Measurements from ENCODE around the gene EXD3.

The EXD3 gene

DNA sequence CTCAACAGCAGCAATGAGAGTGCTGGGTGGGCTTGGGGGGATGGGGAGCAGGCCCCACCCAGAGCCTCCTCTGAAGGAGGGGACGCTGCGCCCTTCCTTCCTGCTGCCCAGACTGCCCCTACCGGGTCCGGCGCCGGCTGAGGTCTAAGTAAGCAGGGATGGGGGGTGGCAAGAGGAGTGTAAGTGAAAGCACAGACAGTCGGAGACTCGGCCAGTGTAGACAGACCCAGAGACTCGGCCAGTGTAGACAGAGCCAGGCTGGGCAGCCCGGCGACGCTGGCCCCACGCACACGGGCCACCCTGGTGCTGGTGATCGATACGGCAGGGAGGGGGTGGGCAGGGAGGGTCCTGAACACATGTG, 25.6 kb upstream of the EXD3 start:
- DNase-seq (ENCODE audit: low read depth in 1 of 2, low spot score in 1 of 2) = no peak

DNA sequence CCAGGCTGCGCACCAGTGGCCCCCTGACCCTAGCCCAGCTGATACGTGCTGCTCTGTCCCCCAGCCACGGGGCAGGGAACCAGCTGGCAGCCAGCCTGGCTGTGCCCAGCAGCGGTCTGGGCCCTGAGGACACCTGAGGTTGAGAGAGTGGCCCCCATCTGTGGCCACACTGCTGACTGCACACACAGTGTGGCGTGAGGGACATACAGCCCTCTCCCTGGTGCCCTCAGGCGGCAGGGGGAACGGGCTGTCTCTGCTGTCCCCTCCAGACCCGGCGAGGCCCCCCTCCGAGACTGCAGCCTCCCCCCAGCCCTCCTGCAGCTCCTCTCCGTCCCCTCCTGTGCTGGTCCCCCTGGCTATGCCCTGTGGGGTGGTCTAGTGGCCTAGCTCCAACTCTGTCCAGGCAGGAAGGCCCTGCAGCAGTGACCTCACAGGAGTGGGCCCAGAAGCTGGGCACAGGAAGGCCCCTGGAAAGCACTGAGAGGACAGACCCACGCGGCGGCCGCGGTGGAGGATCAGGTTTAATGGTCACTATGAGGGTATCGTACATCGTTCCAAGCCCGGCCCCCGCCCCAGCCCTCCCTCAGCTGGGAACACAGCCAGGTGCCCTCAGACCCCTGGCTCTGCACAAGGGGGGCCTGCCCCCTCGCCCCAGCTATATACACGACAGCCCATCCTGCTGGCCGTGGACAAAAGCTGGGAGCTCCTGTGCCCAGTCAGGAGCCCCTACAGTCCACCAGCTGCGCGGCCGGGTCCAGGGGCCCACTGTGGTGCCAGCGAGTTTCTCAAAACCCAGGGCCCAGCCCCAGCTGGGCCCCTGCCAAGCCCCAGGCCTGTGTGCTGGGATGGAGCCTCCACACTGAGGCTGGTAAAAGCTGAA, 25.0 kb upstream of the EXD3 start:
- no peak for DNase-seq (ENCODE audit: low read depth in 1 of 2, low spot score in 1 of 2)

DNA sequence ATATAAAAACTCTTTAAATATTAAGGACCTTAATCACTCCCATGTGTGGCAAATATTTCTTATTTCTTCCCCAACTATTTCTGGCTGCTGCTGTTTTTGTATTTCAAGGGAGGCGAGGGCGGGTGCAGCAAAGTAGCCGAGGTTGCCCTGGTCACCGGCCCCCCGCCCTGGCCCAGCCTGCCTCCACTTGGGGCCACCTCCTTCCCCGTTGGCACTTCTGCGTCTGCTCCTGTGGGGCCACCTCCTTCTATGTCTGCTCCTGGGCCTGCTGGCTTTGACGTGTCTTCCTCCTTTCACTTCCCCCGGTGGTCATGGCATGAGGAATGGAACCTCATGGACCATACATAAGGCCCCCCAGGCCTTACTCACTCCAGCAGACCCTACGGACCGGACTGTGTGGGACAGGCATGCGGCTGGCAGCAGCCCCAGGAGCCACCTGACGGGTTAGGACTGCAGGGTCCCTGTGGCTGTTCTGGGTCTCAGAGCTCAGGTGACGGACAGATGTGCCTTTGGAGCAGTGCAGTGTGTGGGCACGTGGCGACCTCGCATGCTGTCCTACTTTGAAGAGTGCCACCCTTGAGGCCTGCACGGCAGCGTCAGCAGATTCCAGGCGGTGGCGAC, 24.0 kb upstream of the EXD3 start:
- DNase-seq (ENCODE audit: low read depth in 1 of 2, low spot score in 1 of 2) = no peak

DNA sequence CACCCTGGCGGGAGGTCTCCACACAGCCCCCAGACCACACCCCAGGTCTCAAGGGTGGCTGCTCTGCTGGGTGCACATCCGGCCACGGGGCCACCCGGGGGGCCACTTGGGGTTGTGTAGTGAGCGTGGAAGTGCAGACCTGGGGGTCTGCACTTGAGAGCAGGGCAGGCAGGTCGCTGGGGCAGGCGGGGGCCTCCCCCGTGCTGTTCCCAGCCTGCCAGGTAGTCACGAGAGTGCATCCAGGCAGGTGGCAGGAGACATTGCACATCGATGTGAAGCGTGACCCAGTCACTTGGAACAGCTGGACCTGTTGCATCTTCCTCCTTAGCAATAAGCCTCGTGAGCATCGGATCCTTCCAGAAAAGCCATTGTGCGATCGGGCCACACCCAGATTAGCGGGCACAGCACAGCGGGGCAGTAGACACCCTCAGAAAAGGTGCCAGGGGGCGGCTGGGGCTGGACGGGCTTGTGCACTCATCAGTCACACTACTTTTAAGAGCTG, 23.0 kb upstream of the EXD3 start:
- no peak for DNase-seq (ENCODE audit: low read depth in 1 of 2, low spot score in 1 of 2)

DNA sequence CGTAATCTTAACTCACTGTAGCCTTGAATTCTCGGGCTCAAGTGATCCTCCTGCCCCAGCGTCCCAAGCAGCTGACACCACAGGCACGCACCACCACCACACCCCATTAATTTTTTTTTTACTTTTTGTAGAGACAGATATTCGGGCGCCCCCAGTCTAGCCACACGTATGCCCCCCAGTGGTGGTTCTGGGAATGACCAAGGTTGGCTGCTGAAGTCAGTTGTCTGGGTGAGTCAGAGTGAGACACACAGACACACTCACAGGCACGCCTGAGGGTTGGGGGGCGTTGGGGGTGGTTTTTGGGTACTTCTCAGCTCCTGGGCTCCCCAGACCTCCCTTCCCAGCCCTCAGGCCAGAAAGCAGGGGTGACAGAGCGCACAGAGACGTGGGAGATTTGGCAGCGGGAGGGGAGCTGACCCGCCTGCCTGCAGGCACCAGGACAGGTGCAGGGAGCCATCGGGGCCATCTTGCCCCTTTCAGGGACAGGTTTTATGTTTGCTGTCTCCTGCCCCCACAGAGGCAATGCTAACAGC, 22.4 kb upstream of the EXD3 start:
- peak; percentile 72 to 81 for DNase-seq (ENCODE audit: low read depth in 1 of 2, low spot score in 1 of 2)

DNA sequence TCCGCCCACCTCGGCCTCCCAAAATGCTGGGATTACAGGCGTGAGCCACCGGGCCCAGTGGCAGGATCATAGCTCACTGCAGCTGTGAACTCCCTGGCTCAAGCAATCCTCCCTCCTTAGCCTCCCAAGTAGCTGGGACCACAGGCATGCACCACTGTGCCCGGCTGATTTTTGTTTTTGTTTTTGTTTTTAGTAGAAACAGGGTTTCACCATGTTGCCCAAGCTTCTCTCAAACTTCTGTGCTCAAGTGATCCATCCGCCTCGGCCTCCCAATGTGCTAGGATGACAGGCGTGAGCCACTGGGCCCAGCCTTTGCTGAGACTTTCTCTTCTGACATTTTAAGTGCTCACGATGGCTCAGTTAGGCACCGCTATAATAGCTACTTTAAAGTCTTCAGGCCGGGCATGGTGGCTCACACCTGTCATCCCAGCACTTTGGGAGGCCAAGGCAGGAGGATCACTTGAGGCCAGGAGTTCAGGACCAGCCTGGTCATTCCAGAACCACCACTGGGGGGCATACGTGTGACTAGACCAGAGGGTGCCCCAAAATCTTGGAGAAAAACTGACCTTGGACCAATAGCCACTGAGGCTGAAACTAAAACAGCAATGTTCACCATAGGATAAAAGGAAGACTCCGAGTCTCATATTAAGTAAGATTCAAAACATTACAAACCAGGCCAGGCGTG, 21.3 kb upstream of the EXD3 start:
- DNase-seq (ENCODE audit: low read depth in 1 of 2, low spot score in 1 of 2) = no peak

DNA sequence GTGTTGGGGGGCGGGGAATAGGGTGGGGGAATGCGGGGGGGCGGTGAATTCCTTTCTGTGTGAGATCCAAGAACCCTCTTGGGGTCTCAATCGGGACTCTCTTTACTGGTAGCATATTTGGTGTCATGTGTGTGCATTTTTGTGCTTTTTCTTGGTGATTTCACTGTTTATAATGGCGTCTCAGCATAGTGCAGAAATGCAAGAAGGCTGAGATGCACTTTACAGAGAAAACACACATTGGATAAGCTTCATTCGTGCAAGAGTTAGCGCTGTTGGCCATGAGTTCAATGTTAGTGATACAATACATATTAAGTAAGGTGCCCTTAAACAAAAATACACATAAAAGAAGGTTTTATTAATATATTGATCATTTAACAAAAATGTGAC, 19.0 kb upstream of the EXD3 start:
- DNase-seq (ENCODE audit: low read depth in 1 of 2, low spot score in 1 of 2) = no peak

DNA sequence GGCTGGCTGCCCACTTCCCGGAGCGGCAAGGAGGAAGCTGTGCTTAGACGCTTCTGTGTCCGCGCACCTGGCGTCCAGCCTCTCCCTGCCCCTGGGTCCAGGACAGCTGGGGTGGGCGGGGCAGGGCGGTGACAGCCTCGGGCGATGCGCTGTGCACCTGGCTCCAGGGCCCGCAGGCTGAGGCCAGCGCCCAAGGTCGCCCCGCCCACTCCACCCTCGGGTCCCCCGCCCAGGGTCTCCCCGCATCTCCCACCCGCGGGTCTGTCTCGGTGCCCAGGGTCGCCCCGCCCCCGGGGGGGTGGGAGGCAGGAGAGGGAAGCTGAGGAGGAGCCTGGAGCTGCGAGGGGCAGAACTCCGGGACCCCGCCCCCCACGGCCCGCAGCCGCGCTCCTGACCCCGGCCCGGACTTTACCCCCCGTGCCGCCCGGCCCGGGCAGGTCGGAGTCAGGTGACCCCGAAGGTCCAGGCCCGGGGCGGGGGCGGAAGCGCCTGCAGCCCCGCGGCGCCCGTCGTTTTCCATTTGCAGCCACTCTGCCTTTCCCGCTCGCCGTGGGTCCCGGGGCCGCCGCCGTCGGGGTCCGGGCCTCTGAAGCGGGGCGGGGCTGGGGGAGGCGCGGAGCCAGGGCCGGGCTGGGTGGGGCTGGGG, 18.4 kb upstream of the EXD3 start, which contains the start of gene ENTPD8:
ENTPD8 (minus strand) TSS at position 69 of the 646 bp plus-strand sequence. CDS start 3,072 bp downstream, outside the sequence.
- no peak for DNase-seq (ENCODE audit: low read depth in 1 of 2, low spot score in 1 of 2)

DNA sequence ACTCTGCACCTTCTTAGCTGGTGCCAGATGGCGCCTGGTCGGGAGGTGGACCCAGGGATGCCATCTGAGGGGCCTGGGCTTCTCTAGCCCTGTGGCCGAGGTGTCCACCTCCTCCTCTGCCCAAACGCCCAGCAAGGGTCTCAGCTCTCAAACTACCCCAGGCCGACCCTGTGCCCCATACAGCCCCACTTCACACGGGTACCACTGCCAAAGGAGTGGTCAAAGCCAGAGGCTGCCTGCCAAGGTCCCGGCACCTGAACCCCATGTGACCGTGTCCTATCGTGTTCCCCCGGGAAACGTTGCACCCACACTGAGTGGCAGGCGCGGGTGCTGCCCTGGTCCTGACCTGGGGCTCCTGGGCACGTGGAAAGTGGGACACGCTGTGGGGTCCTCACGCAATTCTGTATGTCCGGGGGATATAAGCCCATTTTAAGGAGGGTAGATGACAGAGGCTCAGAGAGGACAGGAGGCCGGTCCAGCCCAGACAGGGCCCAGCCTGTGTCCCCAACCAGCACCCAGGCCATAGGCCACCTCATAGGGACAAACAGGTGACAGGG, 16.3 kb upstream of the EXD3 start:
- DNase-seq (ENCODE audit: low read depth in 1 of 2, low spot score in 1 of 2) = no peak

DNA sequence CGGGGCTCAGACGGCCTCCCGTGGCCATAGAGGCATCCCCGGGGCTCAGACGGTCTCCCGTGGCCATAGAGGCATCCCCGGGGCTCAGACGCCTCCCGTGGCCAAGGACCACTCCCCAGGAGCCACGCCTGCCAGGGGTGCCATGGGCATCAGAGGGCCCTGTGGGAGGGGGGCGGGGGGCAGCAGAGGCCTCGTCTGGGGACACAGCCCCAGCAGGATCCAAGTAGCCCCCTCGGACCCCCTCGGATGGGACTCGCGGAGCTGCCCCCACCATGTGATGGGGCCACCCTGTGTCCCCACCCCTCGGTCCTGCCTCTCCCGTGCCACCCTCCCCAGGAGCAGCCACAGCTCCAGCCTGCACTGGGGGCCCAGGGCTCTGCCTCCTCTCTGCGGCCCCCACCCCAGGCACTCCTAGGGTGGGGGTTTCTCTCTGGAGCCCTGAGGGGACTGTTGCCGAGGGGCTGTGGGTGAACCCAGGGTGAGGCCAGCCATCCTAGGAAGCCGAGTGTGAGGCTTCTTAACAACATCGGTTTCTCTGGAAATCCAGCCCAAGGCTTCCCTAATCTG, 15.7 kb upstream of the EXD3 start:
- DNase-seq (ENCODE audit: low read depth in 1 of 2, low spot score in 1 of 2) = no peak

DNA sequence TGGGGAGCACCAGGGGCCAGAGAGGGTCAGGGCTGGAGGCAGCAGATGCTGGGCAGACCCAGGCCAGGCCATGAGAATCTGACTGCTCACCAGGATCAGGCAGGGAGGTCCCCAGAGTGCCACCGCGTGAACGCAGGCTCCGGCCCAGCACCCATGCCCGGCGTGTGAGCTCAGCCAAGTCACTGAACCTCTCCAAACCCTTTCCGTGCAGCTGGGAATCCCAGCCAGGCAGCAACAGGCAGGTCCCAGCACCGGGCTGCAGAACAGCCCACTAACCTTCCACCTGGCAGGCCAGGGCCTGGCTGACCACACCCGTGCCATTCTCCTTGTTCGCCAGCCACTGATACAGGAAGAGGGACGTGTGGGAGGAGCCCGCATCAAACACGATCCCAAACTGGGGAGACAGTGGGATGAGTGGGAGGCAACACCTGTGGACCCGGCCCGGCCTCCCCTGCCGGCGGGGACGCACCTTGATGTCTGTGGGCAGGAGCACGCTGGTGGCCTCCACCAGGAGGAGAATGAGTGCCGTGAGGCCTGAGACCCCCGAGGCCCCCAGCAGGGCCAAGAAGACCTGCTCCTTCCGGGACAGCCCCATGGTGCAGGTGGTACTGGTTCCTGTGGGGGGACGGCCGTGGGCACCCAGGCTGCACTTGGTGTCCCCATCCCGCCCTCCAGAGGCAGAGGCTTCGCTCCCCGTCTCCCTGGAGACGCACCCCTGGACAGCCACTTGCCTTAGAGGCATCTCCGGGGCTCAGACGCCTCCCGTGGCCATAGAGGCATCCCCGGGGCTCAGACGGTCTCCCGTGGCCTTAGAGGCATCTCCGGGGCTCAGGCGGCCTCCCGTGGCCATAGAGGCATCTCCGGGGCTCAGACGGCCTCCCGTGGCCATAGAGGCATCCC, 15.0 kb upstream of the EXD3 start:
- no peak for DNase-seq (ENCODE audit: low read depth in 1 of 2, low spot score in 1 of 2)

DNA sequence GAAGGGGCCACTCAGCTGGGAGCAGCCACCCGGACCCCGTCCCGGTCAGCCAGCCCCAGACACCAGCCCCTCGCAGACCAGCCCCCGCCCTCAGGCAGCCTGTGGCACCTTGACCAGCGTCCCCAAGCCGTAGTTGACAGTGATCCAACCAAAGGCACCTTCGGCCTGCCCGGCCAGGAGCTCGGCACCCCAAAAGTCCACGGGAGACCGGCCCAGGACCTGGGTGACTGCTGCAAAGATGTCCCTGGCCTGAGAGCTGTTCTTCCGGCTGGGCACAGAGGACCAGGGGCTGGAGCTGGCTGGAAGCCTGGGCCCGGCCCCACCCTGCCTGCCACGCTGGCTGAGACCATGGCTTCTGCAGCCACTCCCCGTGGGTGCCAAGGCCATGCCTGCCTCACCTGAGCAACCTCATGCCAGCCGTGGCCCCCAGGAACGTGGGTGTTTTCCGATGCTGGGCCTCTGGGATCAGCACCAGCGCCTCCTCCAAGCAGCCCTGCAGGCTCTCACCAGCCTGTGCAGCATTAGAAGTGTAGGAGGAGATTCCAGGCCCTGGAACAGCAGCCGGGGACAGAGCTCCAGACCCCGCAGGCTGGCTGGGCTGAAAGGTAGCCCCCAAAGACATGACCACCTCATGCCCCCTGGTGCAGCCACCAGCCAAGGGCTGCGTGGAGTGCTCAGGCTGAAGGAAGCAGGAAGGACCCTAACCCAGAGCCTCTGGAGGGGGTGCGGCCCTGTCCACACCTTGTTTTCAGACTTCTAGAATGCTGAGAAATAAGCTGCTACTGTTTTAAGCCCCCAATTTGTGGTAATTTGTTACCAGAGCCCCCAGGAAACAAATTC, 14.0 kb upstream of the EXD3 start:
- no peak for DNase-seq (ENCODE audit: low read depth in 1 of 2, low spot score in 1 of 2)

DNA sequence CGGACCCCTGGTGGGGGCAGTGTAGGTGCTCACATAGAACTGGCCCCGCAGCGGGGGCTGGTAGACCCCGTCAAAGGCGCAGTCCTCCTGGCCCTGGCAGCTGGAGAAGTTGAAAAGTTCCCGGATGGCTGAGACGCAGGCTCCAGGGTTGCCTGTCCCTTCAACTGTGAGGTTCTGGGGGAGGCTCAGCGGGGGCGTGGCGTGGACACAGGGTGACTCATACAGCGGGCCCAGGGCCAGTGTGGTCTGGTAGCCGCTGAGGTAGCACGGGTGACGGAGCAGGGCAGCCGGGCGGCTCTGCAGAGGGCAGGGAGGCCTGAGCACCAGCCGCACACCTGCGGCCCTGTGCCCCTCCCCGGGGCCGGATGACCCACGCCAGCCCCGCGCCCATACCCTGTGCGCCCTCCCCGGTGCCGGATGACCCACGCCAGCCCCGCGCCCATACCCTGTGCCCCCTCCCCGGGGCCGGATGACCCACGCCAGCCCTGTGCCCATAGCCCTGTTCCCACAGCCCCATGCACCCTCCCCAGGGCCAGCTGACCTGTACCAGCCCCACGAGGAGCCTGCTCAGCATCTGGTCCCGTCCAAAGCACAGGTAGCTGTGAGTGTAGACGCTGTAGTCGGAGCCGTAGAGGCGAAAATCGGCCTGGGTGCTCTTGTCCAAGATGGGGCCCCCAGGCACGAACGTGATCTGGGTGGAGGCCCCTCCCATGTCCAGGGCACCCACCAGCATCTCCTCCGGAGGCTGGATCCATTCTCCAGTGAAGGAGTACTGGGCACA, 13.2 kb upstream of the EXD3 start:
- DNase-seq (ENCODE audit: low read depth in 1 of 2, low spot score in 1 of 2) = no peak

DNA sequence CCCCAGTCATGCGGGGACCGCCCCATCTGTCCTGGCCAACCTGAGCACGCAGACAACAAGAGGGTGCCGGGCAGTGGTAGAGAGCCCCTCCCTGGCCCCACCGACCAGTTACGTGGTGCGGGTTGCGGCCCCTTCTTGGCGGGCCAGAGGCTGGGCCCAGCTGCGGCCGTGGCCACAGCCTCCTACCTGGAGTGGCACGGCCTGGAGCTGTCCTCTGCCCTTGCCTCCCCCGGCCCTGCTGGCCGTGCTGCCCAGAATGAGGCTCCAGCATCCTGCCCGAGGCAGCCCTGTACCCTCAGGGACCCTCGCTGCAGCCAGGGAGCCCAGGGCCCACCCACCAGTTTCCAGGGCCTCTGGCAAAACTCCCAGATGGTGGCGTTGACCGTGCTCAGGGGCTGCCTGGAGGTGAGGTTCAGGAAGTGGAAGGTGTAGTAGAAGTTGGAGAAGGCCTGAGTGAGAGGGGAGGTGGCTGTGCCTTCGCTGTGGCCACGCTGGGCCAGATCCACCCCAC, 12.5 kb upstream of the EXD3 start:
- no peak for DNase-seq (ENCODE audit: low read depth in 1 of 2, low spot score in 1 of 2)

DNA sequence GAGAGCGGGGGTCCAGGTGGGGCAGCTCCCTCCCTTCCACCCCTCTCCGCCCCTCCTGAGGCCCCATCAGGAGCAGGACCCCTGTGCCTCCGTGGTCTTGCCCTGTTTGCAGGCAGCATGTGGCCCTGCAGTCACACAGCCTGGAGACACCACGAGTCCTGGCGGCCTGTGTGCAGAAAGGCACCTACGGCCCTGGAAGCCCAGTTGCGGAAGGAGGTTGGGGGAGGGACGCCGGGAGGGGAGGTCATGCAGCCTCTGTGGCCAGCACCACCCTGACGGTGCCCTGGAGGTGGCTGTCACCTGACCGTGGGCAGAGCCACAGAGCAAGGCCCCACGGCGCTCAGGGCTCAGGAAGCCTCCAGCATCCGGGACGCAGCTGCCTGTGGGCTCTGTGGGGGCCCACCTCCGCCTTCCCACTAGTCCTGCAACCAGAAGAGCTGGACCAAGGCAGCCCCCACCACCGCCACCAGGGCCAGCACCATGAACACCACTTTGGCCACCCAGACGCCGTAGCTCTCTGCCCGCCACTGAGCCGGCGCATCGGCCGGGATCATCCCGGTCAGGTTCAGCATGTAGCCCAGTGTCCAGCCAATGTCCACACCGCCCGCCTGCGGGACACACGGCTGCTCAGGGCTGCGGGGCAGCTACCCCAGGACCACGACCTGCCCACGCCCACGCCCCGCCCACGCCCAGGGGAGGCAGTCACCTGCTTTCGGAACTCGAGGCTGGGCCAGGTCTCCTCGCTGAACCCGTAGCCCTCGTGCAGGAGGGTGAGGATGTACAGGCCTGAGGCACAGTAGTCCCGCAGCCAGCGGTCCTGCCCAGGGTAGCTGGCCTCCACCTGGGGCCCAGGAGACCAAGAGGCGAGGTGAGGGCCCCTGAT, 11.8 kb upstream of the EXD3 start:
- no peak for DNase-seq (ENCODE audit: low read depth in 1 of 2, low spot score in 1 of 2)

DNA sequence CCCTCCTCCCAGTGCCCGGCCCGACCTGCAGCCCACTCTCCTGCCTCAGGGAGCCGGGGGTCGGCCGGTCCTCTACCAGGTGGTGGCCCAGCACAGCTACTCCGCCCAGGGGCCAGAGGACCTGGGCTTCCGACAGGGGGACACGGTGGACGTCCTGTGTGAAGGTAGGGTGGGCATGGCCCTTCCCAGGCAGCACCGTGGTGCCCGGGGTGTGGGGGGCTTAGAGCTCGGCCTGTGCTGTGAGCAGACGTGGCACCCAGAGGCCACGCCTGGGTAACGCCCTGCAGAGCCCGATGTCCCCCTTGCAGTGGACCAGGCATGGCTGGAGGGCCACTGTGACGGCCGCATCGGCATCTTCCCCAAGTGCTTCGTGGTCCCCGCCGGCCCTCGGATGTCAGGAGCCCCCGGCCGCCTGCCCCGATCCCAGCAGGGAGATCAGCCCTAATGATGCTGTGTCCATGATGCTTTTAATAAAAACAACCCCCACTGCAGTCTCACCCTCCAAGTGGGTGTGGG, 11.0 kb upstream of the EXD3 start:
- no peak for DNase-seq (ENCODE audit: low read depth in 1 of 2, low spot score in 1 of 2)
